GM10266 (cell line): ENCODE data around the gene RCAN2.

ENCODE experiments used
- DNase-seq: peaks from one replicate; pipeline ENCODE4 v3.0.0; 2012; ENCODE audit errors: extremely low spot score
- CTCF ChIP-seq: IDR thresholded peaks from 2 replicates; pipeline ENCODE4 v1.5.1; 2012; ENCODE audit warnings: mild to moderate bottlenecking, low read depth; ENCODE audit not compliant: control insufficient read depth, insufficient read depth; ENCODE audit errors: missing control alignments

RCAN2 gene

GRCh38 chr6:46356543-46356942 is 134.7 kb downstream of the RCAN2 start:
- TF ChIP-seq CTCF = no peak
- no peak for DNase-seq

DNA sequence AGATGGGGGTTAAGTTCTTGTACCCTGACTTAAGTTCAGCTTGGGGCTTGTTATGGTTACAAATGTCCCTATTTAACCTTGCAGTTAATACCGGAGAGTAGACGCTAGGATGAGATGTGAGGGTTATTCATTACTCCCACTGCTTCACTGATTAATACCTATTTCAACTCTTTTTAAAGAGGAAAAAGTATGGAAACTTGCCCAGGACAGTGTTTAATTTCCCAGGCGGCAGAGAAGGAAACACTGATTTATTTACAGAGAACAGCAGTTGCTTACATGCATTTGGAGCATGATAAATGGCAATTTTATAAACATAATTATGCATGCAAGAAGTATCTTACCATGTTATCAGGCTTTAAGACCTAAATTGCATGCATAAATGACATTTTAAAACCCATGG is 137.7 kb downstream of the RCAN2 start:
- no peak for DNase-seq
- TF ChIP-seq CTCF = no peak

- TF ChIP-seq CTCF = no peak
- no peak for DNase-seq
Measured at GRCh38 chr6:46352541-46353268, 138.5 kb downstream of the RCAN2 start.

DNA sequence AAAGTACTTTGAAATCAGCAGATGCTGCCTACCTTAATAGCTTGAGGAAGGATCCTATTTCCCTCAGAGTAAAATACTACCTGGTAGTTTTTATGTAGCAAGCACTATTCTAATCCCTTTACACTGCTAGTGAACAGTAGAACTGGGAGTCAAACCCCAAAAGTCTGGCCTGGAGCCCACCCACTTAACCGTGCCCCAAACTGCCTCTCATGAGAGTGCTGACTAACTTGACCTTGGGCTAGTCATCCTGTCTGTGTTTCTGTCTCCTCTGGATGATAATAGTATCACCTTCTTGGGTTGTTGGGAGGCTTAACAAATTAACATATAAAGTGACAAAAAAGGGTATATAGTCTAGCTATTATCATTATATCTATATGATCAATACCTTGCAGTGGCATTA is 140.5 kb downstream of the RCAN2 start:
- no peak for TF ChIP-seq CTCF
- DNase-seq = no peak

- no peak for TF ChIP-seq CTCF
- DNase-seq = no peak
Measured at GRCh38 chr6:46347669-46348068, 143.6 kb downstream of the RCAN2 start.

GRCh38 chr6:46340246-46340645 is 151.0 kb downstream of the RCAN2 start:
- no peak for DNase-seq
- no peak for TF ChIP-seq CTCF

GRCh38 chr6:46338131-46338530 is 153.1 kb downstream of the RCAN2 start:
- TF ChIP-seq CTCF = no peak

More at GRCh38 chr6:46338131-46338530, 153.1 kb downstream of the RCAN2 start:
- DNase-seq = peak; percentile 41
